Astrocyte of the cerebellum (primary cell): ENCODE measurements around the gene CPOX.

Experiments used
- DNase-seq: peaks from one replicate; pipeline ENCODE4 v3.0.0-alpha.2; 2011; ENCODE audit warnings: low read depth
- H3K4me3 ChIP-seq: 2 replicates; pipeline ENCODE4 v1.5.1; 2011; ENCODE audit warnings: mild to moderate bottlenecking, low read depth, low read length, moderate library complexity
- in situ Hi-C: cut with HindIII; loops from 2 replicates; pipeline ENCODE4 v1.10.0; 2017; ENCODE audit warnings: low sequenced_read_pairs
- TF ChIP-seq, protein P1 (sequence below): IDR thresholded peaks from 2 replicates; pipeline ENCODE4 v1.5.1; 2012; ENCODE audit warnings: low read length, low read depth, moderate library complexity, mild to moderate bottlenecking; ENCODE audit errors: missing control alignments

The CPOX gene

DNA sequence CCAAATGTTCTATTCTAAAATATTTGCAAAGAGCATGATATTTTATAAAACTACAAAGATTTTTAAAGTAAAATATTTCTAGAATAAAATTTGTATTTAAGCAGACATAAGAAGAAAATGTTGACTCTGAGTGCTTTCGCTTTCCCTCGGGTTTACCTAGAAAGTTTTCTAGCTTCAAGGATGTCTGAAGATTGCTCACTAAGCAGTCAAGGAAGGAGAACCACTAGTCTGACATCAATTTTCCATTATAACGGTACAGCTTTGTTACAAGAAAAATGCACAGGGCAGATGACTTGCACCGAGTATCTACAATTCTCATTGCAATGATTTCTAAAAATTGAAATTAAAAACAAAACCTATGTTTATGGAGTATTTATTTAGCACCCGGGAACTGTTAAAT is 47.5 kb downstream of the CPOX start:
- in situ Hi-C loops: no loop called here
- no peak overlapping the region for H3K4me3 ChIP-seq
- TF ChIP-seq, protein P1, sequence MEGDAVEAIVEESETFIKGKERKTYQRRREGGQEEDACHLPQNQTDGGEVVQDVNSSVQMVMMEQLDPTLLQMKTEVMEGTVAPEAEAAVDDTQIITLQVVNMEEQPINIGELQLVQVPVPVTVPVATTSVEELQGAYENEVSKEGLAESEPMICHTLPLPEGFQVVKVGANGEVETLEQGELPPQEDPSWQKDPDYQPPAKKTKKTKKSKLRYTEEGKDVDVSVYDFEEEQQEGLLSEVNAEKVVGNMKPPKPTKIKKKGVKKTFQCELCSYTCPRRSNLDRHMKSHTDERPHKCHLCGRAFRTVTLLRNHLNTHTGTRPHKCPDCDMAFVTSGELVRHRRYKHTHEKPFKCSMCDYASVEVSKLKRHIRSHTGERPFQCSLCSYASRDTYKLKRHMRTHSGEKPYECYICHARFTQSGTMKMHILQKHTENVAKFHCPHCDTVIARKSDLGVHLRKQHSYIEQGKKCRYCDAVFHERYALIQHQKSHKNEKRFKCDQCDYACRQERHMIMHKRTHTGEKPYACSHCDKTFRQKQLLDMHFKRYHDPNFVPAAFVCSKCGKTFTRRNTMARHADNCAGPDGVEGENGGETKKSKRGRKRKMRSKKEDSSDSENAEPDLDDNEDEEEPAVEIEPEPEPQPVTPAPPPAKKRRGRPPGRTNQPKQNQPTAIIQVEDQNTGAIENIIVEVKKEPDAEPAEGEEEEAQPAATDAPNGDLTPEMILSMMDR: no peak
- DNase-seq: no peak

DNA sequence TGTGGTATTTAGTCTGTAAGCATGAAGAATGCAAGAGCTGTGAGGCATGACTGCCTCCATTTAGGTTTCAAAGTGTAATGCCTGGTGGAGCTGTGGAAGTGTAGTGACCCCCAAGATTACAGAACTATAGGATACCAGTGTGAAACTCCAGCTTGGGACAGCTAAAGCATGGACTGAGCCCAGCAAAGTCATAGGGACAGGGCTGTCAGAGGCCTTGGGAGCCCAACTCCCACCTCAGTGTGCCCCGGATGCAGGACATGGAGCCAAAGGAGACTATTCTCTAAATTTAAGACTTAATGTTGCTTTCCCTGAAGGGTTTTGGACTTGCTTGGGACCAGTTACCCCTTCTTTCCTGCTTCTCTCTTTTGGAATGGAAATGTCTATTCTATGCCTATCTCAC is 50.8 kb downstream of the CPOX start:
- in situ Hi-C loops: no loop called here
- TF ChIP-seq, protein P1: no peak
- no peak for DNase-seq
- H3K4me3 ChIP-seq: no peak overlapping the region

DNA sequence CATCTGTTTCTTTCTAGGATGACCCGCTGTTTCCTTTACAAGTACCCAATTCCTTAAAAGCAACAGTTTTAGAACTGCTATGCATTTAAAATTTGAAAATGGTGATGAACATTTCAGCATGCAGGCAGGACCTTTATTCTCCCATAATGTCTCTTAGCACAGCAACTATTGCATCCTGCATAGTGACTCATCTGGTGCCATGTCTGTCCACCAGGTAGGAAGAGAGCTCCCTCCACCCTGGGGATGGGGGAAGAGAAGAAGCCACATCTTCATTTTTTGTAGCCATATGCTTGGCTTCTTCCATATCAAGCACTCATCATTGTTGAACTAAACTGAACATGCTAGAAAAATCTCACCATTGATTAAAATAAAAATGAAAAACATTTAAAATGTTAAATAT is 51.7 kb downstream of the CPOX start:
- no peak for DNase-seq
- TF ChIP-seq, protein P1: no peak
- no peak overlapping the region for H3K4me3 ChIP-seq
- in situ Hi-C loops: no loop called here

- DNase-seq: no peak
- no peak overlapping the region for H3K4me3 ChIP-seq
- TF ChIP-seq, protein P1: no peak
- in situ Hi-C loops: no loop called here
Measured at GRCh38 chr3:98540346-98540745, 53.1 kb downstream of the CPOX start.

GRCh38 chr3:98536456-98537017 is 56.9 kb downstream of the CPOX start:
- no peak for DNase-seq
- in situ Hi-C loops: no loop called here
- no peak overlapping the region for H3K4me3 ChIP-seq
- TF ChIP-seq, protein P1: no peak

GRCh38 chr3:98534734-98535133 is 58.7 kb downstream of the CPOX start:
- DNase-seq: no peak
- no peak overlapping the region for H3K4me3 ChIP-seq
- in situ Hi-C loops: no loop called here
- TF ChIP-seq, protein P1: no peak
